Thyroid gland (tissue), 4 donors: ENCODE results near the gene PRAME.

ENCODE experiments used
- CTCF ChIP-seq, 6 experiments: fragments of 200-600 bp in 3 of 6; fragments of 450-650 bp in 3 of 6; sonication (generic) in 3 of 6; IDR thresholded peaks; one replicate each; pipeline ENCODE4 v1.5.1; 2016 to 2019; ENCODE audit warnings: antibody characterized with exemption in 6 of 6, mild to moderate bottlenecking in 2 of 6, inconsistent platforms in 1 of 6, moderate library complexity in 1 of 6
- POLR2A ChIP-seq, 2 donors: fragments of 450-650 bp; IDR thresholded peaks; one replicate each; pipeline ENCODE4 v1.6.1; 2017; ENCODE audit warnings: antibody characterized with exemption in 2 of 2, mild to moderate bottlenecking in 2 of 2, moderate library complexity in 1 of 2

- TF ChIP-seq CTCF (IDR thresholded peaks at IDR 0.05) (no peak), POLR2A (IDR thresholded peaks at IDR 0.05) (no peak)
These were observed 12.8 kb upstream of the PRAME start for GRCh38 chr22:22571862-22572261.
